Stomach (tissue), 4 donors: ENCODE data around the gene AGRP.

Experiments
- EP300 ChIP-seq: sonication (generic); formaldehyde crosslinking; IDR thresholded peaks from one replicate; pipeline ENCODE4 v1.6.1; 2017; ENCODE audit warnings: antibody characterized with exemption
- POLR2AphosphoS5 ChIP-seq, 3 donors: sonication (generic); formaldehyde crosslinking; IDR thresholded peaks; one replicate each; pipeline ENCODE4 v1.6.1; 2016; ENCODE audit warnings: antibody characterized with exemption in 3 of 3
- TF ChIP-seq, protein P1 (sequence below), 7 experiments: fragments of 450-650 bp in 4 of 7; fragments of 200-600 bp in 3 of 7; sonication (generic) in 3 of 7; IDR thresholded peaks; one replicate each; pipeline ENCODE4 v1.5.1; 2016 to 2019; ENCODE audit warnings: antibody characterized with exemption in 7 of 7, control low read depth in 2 of 7, mild to moderate bottlenecking in 1 of 7

DNA sequence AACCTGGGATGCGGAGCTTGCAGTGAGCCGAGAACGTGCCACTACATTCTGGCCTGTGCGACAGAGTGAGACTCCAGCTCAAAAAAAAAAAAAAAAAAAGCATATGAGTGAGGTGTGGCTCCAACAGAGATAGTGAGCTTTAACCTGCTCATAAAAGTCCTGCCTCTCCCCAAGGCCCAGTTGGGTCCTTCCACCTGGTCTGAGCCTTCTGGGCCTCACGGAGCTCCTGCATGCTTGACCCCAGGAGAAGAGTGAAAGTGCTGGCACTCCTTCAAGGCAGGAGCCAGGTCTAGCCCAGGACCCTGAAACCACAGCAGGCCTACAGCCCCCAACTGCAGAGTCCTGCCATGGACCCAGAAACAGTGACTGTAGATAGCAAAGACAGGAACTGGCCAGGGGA is 34.8 kb downstream of the AGRP start:
- TF ChIP-seq, protein P1, sequence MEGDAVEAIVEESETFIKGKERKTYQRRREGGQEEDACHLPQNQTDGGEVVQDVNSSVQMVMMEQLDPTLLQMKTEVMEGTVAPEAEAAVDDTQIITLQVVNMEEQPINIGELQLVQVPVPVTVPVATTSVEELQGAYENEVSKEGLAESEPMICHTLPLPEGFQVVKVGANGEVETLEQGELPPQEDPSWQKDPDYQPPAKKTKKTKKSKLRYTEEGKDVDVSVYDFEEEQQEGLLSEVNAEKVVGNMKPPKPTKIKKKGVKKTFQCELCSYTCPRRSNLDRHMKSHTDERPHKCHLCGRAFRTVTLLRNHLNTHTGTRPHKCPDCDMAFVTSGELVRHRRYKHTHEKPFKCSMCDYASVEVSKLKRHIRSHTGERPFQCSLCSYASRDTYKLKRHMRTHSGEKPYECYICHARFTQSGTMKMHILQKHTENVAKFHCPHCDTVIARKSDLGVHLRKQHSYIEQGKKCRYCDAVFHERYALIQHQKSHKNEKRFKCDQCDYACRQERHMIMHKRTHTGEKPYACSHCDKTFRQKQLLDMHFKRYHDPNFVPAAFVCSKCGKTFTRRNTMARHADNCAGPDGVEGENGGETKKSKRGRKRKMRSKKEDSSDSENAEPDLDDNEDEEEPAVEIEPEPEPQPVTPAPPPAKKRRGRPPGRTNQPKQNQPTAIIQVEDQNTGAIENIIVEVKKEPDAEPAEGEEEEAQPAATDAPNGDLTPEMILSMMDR (IDR thresholded peaks at IDR 0.05), result no peak
- TF ChIP-seq POLR2AphosphoS5 (IDR thresholded peaks at IDR 0.05) (no peak), EP300 (no peak)
